Measurements from ENCODE around the gene FOXR2.

DNA sequence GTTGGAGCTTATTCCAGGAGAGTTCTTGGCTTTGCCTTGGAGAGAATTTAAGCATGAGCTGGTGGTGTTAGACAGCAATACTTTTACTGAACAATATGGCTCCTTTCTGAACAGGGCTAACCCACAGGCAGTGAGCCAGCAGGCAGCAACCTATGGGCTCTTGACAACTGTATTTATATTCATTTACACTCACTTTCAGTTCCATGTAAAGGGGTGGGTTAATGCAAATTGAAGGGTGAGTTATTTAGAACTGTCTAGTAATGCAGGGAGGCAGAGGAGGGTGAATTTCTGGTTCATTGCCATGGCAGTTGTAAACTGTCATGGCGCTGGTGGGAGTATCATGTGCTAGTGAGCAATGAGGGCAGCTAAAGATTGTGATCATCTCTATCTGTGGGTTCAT is 15.7 kb downstream of the FOXR2 start:
- TF ChIP-seq, protein P1, sequence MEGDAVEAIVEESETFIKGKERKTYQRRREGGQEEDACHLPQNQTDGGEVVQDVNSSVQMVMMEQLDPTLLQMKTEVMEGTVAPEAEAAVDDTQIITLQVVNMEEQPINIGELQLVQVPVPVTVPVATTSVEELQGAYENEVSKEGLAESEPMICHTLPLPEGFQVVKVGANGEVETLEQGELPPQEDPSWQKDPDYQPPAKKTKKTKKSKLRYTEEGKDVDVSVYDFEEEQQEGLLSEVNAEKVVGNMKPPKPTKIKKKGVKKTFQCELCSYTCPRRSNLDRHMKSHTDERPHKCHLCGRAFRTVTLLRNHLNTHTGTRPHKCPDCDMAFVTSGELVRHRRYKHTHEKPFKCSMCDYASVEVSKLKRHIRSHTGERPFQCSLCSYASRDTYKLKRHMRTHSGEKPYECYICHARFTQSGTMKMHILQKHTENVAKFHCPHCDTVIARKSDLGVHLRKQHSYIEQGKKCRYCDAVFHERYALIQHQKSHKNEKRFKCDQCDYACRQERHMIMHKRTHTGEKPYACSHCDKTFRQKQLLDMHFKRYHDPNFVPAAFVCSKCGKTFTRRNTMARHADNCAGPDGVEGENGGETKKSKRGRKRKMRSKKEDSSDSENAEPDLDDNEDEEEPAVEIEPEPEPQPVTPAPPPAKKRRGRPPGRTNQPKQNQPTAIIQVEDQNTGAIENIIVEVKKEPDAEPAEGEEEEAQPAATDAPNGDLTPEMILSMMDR (IDR thresholded peaks at IDR 0.05): no peak
- TF ChIP-seq POLR2A (IDR thresholded peaks at IDR 0.05): no peak

All from vagina (tissue), 2 donors.